HepG2 (cell line): ENCODE measurements around the gene TMEM87B. TPM values are rescaled to one million over a fixed set of nuclear protein-coding genes. Genes with fewer than 3 reads are reported as not detected.

Experiments used
- ARNTL ChIP-seq: sonication (generic); formaldehyde crosslinking; IDR thresholded peaks from 2 replicates; pipeline ENCODE4 v1.4.0; 2020; ENCODE audit warnings: mild to moderate bottlenecking, missing genetic modification reagents
- BORCS8-MEF2B ChIP-seq: sonication (generic); formaldehyde crosslinking; IDR thresholded peaks from 2 replicates; pipeline ENCODE4 v1.8.0; 2022; ENCODE audit warnings: mild to moderate bottlenecking, missing genetic modification reagents
- GMEB1 ChIP-seq: sonication (generic); formaldehyde crosslinking; IDR thresholded peaks from 2 replicates; pipeline ENCODE4 v1.5.1; 2020; ENCODE audit warnings: missing genetic modification reagents, mild to moderate bottlenecking, borderline replicate concordance
- HNF1B ChIP-seq: sonication (generic); formaldehyde crosslinking; IDR thresholded peaks from 2 replicates; pipeline ENCODE4 v1.5.1; 2020; ENCODE audit warnings: mild to moderate bottlenecking, moderate library complexity, missing genetic modification reagents
- HNRNPL ChIP-seq: fragments of 200-400 bp; formaldehyde crosslinking; IDR thresholded peaks from 2 replicates; pipeline ENCODE4 v1.6.1; 2017; ENCODE audit warnings: mild to moderate bottlenecking, low read depth, low read length
- HOXA7 ChIP-seq: sonication (generic); formaldehyde crosslinking; IDR thresholded peaks from 2 replicates; pipeline ENCODE4 v1.8.1; 2022; ENCODE audit warnings: mild to moderate bottlenecking, missing genetic modification reagents, moderate library complexity
- KIAA2018 ChIP-seq: sonication (generic); formaldehyde crosslinking; IDR thresholded peaks from 2 replicates; pipeline ENCODE4 v1.5.0; 2020; ENCODE audit warnings: mild to moderate bottlenecking, missing genetic modification reagents, borderline replicate concordance
- SCMH1 ChIP-seq: sonication (generic); formaldehyde crosslinking; IDR thresholded peaks from 2 replicates; pipeline ENCODE4 v1.9.0; 2021; ENCODE audit warnings: missing genetic modification reagents, mild to moderate bottlenecking, borderline replicate concordance
- SNAPC5 ChIP-seq: sonication (generic); formaldehyde crosslinking; IDR thresholded peaks from 2 replicates; pipeline ENCODE4 v1.8.1; 2023; ENCODE audit warnings: mild to moderate bottlenecking, missing genetic modification reagents, borderline replicate concordance
- YEATS2 ChIP-seq: sonication (generic); formaldehyde crosslinking; IDR thresholded peaks from 2 replicates; pipeline ENCODE4 v1.4.0; 2020; ENCODE audit warnings: missing genetic modification reagents, borderline replicate concordance
- ZFP90 ChIP-seq: sonication (generic); formaldehyde crosslinking; IDR thresholded peaks from 2 replicates; pipeline ENCODE4 v1.8.0; 2022; ENCODE audit warnings: missing genetic modification reagents, mild to moderate bottlenecking, inconsistent platforms, borderline replicate concordance
- ZNF513 ChIP-seq: sonication (generic); formaldehyde crosslinking; conservative IDR thresholded peaks from 2 replicates; pipeline ENCODE4 v1.5.0; 2020; ENCODE audit warnings: missing genetic modification reagents
- ZNF564 ChIP-seq: sonication (generic); formaldehyde crosslinking; IDR thresholded peaks from 2 replicates; pipeline ENCODE4 v1.8.1; 2023; ENCODE audit warnings: mild to moderate bottlenecking, missing genetic modification reagents
- ZNF616 ChIP-seq: sonication (generic); formaldehyde crosslinking; IDR thresholded peaks from 2 replicates; pipeline ENCODE4 v1.5.0; 2020; ENCODE audit warnings: low read depth, mild to moderate bottlenecking, missing genetic modification reagents
- ZNF746 ChIP-seq: sonication (generic); formaldehyde crosslinking; IDR thresholded peaks from 2 replicates; pipeline ENCODE4 v1.8.0; 2022; ENCODE audit warnings: mild to moderate bottlenecking, missing genetic modification reagents
- polyA plus RNA-seq, 8 experiments: library from polyadenylated mRNA; depleted of rRNA in 3 of 8; stranded (reverse) in 7 of 8; unstranded in 1 of 8; fragments of >200 nt; fragmentation: Illumina TruSeq in 4 of 8; extraction: Trizol in 4 of 8; gene quantifications; 2 replicates each; pipeline versions ENCODE4 v1.2.1 to v1.2.3, GENCODE V29; 2011 to 2016; ENCODE audit warnings: low read depth in 4 of 8, missing spikeins in 1 of 8, mixed read lengths in 1 of 8; ENCODE audit not compliant: insufficient read depth in 1 of 8
- total RNA-seq, 5 experiments: library from RNA; depleted of rRNA; stranded (reverse); fragments of >200 nt; fragmentation: Illumina TruSeq; extraction: Trizol; gene quantifications; 2 replicates each; pipeline ENCODE4 v1.2.3, GENCODE V29; 2016; ENCODE audit warnings: low read depth in 1 of 5

The TMEM87B gene
- total and polyA plus RNA-seq, 2 of the 13 experiments (the other 11 are each of a cell fraction or from before 2014, with no cell fraction given): 15.1 to 16.2 TPM

- TF ChIP-seq GMEB1 (no peak), HNRNPL (no peak), KIAA2018 (no peak), ZNF513 (CRISPR knock-in tag) (no peak), SCMH1 (CRISPR knock-in tag) (no peak), HNF1B (0 out of 2 replicates have a peak, but pooled peaks have one; percentile 16), HOXA7 (CRISPR knock-in tag) (no peak), BORCS8-MEF2B (no peak), ZNF564 (CRISPR knock-in tag) (no peak), ZNF746 (CRISPR knock-in tag) (no peak), ZFP90 (CRISPR knock-in tag) (no peak), ZNF616 (CRISPR knock-in tag) (0 out of 2 replicates have a peak, but pooled peaks have one; percentile 19), SNAPC5 (CRISPR knock-in tag) (no peak), YEATS2 (CRISPR knock-in tag) (no peak; the same call in 1 of the 2 replicates), ARNTL (CRISPR knock-in tag) (no peak; the same call in 1 of the 2 replicates)
These were observed 82.6 kb downstream of the TMEM87B start (continued) for GRCh38 chr2:112137516-112138158.
